Fibroblast of gingiva (primary cell): ENCODE measurements around the gene ARID4B.
A peak's percentile ranks its signal among the peaks of the same experiment; 100 is the strongest.
"Not testable (repeated sequence)": the region's sequence is repeated elsewhere in the genome, so short reads cannot be mapped to it uniquely, and the experiment has no call there.

Source experiments
- DNase-seq: peaks from one replicate; pipeline ENCODE4 v3.0.0-alpha.2; 2011; ENCODE audit warnings: low read depth

ARID4B gene

DNA sequence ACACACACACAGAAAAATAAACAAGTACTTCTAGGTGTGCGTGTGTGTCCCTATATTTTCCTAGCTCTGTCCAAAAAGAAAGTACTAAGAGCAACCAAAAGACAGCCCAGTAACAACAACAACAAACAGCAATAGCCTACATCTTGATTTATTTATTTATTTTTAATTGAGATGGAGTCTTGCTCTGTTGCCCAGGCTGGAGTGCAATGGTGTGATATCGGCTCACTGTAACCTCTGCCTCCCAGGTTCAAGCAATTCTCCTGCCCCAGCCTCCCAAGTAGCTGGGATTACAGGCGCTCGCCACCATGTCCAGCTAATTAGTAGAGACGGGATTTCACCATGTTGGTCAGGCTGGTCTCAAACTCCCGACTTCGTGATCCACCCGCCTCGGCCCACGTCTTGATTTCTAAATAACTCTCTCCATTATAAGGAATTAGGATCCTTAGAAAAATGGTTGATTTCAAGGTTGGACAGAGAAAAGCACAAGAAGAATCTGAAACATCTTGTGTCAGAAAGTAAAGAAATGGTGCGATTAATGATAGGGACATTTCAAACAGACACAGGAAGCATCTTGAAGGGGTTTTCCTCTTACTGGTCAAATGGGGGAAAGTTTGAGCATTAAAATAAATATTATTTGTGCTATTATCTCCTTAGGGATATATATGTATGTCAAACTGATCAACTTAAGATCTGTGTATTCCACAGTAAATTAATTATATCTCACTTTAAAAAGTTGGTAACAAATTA, 59.4 kb downstream of the ARID4B start:
- no peak for DNase-seq

DNA sequence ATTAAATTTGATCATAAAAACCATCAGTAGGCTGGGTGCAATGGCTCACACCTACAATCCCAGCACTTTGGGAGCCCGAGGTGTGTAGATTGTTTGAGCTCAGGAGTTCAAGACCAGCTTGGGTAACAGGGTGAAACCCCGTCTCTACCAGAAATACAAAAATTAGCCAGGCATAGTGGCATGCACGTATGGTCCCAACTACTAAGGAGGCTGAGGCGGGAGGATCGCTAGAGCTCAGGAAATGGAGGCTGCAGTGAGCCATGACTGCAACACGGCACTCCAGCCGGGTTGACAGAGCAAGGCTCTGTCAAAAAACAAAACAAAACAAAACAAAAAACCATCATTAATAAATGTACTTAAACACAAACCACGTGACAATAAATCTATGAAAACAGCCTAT, 61.0 kb downstream of the ARID4B start:
- no peak for DNase-seq

DNA sequence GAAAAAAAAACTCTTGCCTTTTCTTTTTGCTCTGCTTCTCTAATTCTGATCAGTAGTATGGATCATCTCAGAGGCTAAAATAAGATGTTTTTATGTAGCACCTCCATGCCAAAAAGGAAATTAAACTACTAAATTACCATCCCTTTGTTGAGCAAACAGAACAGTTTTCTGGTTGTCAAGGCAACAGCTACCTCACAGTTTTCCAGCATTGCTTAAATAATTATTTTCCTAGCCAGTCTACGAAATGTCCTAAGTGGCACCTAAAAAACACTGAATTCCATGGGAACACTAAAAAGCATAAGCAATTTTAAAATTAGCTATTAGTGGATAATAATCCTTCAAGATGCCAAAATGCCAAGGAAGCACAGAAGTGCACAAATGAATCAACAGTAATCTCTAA, 61.7 kb downstream of the ARID4B start:
- DNase-seq = peak; percentile 34

DNA sequence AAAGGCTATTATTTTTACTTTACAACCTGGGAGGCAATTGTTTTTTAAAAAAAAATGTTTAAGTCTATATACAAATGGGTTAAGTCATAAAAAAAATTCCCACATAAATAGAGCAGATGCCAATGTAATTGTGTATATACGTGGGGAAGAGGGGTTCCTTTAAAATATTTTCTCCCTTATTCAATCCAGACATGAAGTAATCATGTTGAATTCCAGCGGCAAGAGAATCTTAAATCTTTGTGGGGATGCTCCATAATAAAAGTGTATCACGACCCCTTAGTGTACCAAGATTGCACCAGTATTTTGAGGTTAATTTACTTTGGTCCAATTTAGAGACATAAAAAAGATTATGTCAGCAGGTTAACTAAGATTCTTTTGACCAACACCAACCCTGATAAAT, 62.1 kb downstream of the ARID4B start:
- no peak for DNase-seq

DNA sequence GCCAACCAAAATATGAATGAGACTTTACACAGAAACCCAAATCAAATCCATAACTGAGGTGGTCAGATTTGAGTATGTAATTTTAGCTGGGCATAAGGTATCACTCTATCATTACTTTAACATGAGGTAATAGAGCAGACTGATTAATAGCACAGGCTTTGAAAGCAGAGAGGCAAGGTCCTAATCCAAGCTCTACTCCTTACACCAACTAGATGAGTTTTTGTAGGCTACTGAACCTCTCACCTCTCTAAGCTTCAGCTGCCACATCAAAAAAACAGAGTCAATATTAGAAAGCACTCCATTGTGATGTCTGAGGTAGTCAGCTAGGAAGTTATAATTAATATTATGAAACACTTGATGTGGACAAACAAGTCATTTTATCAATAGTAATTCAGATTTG, 63.7 kb downstream of the ARID4B start:
- no peak for DNase-seq

DNA sequence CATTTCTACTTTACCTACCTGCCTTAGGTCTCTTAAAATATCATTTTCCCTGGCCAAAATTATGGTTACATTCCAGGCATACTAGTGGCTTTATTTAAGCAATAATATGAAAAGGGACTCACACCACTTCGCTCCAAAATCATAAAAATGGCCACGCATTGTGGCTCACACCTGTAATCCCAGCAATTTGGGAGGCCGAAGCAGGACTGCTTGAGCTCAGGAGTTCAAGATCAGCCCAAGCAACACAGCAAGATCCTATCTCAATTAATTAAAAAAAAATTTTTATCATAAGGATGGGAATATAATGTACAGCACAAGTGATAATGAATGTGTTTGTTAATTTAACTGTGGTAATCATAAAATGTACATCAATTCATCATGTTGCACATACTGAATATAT, 65.4 kb downstream of the ARID4B start:
- no peak for DNase-seq

DNA sequence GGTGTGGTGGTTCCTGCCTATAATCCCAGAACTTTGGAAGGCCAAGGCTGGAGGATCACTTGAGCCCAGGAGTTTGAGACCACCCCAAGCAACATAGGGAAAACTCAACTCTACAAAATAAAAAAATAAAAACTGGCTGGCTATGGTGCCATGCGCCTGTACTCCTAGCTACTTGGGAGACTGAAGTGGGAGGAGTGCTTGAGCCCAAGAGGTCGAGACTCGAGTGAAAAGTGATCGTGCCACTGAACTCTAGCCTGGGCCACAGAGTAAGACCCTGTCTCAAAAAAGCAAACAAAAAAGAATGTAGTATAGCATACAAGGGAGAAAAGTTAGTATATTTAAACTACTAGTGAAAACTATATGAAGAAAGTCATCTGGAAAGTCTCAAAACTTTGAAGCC, 66.7 kb downstream of the ARID4B start:
- DNase-seq = no peak

DNA sequence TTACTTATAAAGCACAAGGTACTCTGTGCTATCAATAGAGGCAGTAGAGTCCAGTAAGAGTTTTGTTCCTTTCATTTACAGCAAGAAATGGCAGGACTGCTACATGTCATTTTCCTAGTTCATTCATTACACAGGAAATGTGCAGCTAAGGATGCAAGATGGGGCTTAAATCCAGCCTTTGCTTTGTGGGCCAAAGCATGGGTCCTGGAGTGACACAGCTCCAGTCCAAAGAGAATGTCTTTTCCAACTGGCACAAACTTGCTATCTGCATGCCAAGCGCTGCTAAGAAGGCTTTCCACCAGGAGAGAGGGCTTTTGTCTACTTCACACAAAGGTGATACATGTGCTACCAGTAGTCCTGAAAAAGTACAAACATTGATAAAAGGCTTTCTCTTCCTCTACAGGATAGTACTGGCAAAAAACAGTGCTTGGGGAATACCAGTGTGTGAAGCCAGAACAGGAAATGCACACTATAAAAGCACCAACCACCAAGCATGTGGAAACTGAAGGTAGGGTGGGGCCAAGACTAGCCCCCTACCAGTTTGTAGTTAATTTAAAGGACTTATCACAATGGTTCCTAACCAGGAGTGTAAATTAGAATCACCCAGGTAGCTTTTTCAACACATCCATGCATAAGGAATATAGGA, 68.7 kb downstream of the ARID4B start:
- DNase-seq = no peak

DNA sequence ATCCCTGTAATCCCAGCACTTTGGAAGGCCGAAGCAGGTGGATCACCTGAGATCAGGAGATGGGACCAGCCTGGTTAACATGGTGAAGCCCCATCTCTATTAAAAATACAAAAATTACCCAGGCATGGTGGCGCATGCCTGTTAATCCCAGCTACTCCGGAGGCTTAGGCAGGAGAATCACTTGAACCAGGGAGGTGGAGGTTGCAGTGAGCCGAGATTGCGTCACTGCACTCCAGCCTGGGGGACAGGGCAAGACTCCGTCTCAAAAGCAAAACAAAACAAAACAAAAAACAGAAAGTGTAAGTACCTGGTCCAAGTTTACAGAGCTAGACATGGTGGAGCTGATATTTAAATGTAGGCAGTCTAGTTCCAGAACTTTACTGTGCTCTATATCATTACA, 69.9 kb downstream of the ARID4B start:
- not testable (repeated sequence) for DNase-seq

DNA sequence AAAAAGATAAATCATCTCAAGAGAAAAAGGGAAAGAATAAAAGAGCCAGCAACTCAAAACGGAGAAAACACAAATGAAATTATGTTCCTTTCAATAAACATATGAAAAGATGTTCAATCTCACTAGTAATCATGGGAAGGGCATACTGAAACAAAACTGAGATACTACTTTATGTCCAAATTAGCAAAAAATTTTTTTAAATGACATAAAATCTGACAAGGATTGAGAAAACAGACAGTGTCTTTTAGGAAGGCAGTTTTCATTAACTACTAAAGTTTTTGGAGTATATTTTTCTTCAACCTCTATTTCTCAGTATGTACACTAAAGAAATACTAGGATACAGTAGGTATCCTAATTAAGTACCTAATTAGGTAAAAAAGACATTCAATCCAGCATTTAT, 73.3 kb downstream of the ARID4B start:
- DNase-seq = no peak

DNA sequence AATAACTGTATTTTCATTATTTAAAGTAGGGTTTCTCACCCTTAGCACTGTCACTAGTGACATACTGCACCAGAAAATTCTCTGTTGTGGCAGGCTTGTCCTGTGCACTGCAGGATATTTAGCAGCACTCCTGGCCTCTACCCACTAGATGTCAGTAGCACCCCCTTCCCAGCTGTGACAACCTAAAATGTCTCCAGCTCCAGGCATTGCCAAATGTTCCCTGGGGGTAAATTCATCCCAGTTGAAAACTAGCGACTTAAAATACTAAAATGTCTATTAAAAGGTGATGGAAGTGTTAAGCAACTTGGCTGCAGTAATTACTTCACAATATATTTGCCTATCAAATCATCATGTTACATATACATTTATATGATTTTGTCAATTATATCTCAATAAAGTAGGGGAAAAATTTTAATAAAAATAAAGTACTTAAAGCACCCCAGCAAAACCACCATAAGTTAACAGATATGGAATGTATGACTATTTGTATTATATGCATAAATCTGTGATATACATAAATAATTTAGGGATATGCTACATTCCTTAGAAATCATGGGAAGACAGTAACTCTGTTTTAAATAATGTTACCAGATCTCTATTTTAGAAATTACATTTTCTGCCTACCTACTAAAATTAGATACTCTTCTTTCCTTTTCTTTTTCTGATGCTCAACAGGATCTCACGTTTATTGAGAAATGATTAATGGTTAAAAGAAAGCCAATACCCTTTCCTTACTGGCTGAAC, 74.6 kb downstream of the ARID4B start:
- DNase-seq = peak; percentile 72

DNA sequence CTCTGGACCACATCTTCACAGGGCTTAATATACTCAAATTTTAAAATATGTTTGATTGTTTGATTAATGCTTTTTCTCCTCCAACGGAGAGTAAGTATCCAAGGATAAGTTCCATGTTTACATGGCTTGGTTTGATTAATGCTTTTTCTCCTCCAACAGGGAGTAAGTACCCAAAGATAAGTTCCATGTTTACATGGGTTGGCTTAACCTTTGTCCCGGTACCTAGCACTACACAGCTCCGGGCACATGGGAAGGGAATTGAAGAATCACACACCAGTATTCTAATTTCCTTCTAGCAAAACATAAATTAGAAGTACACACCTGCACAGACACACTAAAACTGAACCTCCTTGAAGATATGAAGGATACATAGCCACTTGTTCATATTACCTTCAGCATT, 77.5 kb downstream of the ARID4B start:
- no peak for DNase-seq

DNA sequence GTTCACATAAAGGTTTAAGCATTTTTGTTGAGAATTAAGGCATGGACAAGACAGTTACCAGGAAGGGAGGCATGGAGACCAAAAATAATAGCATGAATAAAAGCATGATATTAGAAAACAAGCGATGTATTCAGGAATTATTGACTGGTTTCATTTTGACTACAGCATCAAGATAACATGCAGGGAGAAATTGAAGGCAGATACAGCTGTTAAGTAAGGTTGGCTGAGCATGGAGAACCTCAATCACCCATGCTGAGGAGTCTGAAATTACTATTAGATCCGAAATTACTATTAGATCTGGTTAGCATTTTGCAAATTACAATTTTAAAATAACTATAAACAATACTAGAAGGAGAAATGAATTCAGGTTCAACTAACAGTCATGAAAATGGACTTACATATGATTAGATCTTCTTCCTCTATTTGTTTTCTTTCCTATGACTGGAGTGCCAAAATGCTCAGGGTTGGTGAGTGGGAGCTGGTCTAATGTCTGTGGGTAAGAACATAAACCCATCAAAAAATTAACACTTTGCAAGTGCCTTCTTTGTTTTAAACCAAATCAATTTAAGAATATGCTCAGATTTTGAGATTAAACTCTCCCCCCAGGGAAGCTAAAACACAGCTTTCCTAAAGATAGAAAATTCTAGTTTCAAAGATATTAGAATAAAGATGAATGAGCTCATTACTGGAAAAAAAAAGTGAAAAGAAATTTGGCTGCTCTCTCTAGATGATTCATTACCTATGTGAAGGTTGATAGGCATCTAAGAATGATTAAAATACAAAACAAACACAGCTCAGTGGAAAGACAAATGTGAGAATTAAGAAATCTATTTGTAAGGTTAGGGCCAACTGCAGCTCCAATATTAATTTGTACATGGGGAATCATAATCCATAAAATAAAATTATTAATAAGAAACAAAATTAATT, 81.7 kb downstream of the ARID4B start:
- no peak for DNase-seq

DNA sequence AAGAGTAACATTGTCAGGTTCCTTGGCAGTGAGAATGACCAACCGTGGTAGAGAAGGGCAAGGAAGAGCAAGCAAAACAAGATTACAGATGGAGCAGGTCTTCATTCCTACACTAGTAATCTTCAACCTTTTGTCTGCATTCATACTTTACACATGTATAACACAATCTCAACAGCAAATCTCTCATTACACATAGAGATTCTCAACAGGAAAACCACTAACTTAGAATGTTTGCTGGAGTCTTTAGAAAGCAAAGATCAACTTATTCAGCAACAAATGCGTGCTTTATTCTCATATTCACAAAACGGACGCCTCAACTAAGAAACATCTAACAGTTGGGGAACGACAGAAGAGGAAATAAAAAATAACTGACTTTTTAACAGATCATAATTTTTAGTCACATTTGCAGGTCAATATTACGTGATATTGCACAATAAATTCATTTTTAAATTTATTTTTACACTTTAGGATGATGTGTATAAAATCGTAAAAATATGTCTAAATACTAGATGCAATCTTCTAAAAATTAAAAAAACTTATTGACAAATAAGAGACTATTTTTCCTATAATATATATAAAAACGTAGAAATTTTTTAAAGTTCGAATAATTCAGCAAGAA, 82.9 kb downstream of the ARID4B start:
- DNase-seq = no peak

DNA sequence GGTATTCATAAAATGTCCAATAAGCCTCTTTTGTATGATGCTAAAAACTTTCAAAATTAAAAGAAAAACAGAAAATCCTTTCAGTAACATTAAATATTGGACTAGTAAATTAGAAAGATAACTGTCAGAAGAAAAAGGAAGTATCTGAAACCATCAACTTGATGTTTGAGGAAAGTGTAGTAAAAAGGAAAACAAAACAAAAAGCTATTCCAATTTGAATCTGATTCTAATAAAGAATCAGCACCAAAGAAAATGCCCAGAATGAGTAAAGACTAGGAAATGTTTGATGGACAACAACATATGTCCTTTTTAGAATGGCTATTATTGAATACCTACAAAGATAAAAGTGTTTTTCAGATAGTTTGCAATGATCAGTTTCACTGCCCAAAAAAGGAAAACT, 87.0 kb downstream of the ARID4B start:
- no peak for DNase-seq

DNA sequence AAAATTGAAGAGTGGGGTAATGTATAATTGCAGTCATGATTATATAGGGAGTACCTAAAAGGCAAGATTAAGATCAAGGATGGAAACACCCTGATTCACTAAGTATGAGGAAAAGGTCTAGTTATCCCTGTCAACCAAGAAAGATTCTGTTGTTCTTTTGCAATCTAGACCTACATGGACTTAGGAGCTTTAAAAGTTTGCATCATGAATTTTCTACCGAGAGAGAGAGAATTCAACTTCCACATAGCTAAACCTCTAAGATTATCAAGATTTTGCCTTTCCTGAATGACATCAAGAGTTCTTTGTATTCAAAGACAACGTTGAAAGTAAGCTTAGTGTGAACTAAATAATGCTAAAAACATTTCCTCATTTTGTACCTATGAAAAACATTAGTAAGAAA, 88.1 kb downstream of the ARID4B start:
- no peak for DNase-seq

DNA sequence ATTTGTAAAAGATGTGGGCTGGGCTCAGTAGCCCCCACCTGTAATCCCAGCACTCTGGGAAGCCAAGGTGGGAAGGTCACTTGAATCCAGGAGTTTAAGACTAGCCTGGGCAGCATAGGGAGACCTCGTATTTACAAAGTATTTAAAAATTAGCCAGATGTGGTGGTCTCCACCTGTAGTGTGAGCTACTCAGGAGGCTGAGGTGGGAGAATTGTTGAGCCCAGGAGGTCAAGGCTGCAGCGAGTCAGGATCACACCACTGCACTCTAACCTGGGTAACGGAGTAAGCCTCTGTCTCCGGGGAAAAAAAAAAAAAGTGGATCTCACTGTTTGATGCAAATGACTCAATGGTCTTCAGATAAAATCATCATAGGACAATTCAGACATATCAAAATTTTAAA, 89.4 kb downstream of the ARID4B start:
- DNase-seq = no peak

DNA sequence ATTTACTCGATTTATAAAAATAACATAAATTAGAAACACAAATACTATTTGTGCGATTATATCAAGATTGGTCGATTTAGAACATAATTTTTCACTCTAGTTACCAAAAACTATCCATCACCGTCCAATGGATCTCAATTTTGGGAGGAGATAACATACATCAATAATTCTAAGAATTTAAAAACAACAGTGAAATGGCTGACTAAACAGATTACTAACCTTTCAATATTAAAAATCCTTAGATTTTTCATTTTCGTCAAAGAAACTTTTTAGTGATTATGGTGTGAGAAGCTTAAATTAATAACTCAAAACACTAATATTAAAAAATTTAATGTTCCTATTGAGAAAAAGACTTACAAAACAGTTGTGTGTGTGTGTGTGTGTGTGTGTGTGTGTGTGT, 91.9 kb downstream of the ARID4B start:
- DNase-seq = no peak

DNA sequence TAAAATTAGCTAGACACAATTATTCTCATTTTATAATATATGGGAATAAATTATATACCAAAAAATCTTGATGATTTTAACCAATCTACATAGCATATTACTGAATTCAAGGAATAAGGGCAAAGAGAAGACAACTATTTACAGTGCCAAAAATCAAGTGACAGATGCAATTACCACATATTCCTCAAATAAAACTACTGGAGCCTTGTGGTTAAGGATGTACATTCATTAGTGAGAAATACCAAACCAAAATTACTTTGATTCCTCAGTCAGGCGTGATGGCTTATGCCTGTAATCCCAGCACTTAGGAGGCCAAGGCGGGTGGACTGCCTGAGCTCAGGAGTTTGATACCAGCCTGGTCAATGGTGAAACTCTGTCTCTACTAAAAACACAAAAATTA, 98.1 kb downstream of the ARID4B start:
- no peak for DNase-seq

DNA sequence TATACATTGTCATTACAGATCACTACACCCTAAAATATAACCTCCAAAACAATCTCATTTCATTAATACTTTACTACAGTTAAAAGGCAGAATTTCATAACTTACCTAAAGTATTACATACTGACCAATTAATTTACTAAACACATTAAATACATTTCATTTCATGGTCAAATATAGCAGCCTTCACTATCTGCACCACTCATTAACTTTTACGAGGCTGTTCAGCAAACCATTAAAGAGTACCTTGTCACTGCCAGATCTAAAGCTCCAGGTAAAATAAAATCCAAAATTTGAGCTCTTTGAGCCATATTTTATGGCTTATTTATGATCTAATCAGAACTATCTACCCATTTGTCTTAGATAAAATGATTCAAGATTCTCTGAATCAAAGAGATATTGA, 100.6 kb downstream of the ARID4B start:
- DNase-seq = no peak

DNA sequence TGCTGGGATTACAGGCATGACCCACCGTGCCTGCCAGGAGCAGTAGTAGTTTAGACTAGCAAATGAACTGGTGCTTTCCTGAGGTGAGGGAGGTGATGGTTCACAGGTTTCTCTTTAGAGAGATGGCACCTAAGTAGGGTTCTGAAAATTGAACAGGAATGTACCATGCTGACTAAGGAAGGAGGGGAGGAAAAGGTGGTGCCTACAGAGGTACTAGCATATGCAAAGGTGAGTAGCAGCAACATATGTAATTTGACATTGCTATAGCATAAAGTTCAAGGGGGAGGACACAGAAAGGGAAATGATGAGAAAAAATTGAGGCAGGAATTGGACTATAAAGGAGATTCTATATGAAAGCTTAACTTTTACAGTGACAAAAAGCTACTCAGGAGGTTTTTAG, 101.0 kb downstream of the ARID4B start:
- no peak for DNase-seq

DNA sequence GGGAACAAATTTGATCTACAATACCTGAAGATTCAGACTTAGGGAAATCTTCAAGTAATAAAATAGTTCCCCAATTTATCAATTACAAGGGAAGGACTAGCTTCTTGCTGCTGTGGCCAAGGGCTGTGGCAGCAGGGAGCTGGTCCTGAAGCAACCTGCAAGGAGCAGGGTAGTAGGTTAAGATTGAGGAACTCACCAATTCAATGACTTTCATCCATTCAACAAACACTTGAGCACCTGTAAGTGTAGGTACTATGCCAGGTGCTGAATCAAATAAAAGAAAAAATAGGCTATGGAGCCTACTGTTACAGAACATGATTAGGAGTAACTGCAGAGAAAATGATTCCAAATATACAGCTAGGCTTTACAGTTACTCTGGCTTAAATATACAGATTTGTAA, 102.7 kb downstream of the ARID4B start:
- no peak for DNase-seq
